NCI-H2107 treated with DMSO at 0.1 percent for 48 hours (cell line): ENCODE data around the gene HAUS3.

Source experiments
- DNase-seq: peaks from one replicate; lab custom pipeline; 2025; ENCODE audit not compliant: unreplicated experiment; lab: John Stamatoyannopoulos, UW

Gene HAUS3

DNA sequence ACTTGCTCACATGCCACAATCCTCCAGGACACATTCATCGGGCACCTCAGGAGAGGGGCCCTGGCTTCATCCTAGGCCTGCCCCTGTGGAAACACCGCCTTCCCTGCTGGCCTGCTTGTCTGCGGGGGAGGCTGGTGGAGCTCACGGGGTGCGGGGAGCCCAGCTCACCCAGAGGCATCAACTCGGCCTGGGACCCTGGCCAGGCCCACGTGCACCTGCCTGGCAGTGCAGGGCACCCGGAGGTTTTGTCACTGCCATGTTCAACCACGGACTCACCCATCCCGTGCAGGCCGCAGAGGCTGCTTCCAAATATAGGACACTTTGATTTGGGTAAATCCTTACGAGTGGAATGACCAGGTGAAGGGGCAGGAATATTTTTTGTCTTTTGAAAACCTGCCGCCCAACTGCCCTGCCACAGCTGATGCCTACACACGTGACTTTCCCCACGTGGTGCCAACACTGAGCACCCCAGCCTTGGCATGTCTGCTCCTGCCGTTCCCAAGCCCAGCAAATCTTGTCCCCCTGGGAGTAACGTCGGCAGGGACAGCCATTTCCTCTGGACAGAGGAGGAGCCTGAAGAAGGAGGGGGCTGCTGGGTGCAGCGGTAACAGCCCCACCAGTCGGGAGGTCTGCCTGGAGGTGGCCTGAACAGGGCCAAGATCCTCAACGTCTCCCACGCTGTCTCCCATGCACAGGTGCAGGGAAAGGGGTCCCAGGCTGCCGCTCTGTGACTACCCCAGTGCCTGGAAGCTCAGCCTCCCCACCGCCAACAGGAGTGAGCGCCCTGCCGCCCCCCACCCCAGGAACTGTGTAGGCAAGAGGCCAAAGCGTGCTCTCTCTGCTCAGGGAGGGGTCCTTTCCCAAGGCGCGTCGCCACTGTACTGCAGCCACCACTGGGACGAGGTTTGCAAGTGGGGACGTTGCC is 11.5 kb upstream of the HAUS3 start:
- no peak for DNase-seq

DNA sequence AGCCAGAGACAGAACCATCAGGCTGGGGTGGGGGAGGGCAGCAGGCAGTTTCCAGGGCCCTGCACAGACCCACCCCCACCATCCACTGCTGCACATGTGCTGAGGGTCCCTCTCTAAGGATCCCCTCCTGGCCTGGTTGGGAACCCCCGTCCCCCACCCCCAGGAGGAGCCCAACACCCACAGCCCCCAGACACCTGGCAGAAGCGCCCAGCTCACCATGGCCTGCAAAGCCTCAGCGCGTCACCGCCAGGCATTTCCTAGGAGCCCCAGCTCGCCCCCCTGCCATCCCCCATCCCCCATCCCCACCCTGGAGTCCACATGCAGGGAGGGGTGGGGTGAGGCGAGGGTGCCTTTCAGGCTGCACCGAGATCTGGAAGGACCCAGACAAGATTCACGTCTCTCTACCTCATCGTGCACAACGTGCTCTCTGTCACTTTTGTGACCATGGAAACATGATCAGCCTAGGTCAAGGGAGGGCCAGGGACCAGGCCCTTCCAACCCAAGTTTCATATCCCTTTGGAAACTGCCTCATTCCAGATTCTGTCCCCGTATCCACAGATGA is 10.7 kb upstream of the HAUS3 start:
- no peak for DNase-seq

DNA sequence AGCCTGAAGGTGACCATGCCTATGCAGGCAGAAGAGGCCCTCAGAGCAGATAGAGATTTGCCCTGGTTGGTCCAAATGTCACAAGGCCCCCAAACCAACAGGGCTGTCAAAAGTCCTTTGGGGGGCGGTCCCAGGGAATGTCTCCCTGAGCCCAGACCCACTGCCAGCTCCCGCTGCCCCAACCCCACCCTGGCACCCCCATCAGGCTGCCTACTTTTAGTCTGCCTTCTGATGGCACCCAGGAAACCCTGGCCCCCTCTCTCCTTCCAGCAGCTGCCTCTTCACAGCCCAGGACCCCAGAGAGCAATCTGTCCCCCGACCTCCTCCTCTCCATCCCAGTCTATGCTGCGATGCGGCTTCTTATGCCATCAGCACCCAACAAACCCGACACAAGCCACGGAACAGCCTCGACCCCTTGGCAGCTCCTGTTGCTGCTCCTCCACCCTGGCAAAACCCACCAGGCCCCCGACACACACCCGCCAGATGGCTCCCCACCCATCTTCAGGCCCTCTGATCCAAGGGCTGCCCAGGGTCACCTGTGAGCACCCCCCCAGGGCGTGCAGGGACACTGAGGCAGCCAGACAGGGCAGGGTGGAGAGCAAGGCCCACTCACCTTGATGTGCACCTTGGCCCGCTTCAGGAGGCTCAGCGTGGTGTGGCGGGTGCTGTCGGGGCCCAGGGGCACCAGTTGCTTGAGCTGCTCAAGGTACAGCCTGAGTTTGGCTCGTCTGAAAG is 10.0 kb upstream of the HAUS3 start:
- DNase-seq: no peak

DNA sequence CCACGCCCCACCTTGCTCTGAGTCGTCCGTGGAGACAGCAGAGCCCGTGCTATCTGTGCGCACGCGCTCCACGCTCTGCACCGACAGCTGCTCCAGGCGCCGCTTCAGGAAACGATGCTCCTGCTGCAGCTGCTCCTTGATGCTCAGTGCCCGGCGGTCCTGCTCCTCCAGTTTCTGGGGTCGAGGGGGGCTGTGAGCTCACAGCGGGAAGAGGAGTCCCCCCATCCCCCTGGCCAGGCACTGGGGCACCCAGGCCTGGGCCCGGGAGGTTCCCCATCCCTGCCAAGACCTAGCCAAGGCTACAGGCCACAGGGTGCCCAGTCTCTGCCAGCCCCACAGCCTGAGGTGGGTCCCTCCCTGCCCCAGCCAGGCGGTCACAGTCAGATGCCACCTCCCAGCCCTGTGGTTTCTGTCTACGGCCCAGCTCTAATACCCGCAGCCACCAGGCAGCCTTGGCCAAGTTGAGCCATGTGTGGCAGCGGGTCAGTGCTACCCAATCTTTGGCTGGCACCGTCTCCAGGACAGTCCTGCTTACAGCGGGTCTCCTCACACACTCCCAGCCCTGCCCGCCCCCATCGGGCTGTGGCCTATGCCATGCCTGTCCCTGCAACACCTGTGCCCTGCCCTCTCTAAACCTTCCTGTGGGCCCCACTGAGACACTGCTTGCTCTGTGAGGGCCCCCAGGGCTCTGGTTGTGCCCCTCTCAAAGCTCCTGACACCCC is 9.3 kb upstream of the HAUS3 start:
- DNase-seq: no peak

DNA sequence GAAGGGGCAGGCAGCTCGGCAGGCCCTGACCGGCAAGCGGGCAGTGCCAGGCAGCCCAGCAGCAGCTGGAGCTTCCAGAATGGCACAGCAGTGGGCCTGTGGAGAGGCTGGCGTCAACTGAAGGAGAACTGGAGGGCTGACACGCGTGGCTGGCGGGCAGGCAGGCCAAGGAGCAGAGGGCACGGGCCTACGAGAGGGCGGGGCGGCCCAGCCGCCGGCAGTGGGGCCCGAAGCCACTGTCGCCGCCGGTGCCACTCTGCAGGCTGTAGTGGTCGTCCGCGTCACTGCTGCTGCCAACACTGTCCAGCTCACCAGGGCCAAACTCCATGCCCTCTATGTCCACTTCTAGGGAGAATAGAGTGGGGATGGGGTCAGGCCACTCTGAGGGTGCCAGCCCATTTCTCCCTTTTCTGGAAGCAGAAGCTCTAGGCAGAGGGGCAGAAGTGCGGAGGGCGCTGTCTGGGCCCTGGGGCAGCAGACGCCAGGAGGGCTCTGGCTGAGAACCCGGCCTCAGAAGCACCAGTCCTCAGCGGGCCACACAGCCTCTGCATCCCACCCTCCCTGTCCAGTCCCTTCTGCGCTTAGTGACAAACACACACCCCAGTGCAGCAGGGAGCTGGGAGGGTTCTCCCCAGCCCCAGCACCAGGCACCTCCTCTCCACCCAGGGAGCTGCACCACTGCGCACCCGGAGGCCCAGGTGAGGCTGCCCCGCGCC is 8.6 kb upstream of the HAUS3 start:
- no peak for DNase-seq

DNA sequence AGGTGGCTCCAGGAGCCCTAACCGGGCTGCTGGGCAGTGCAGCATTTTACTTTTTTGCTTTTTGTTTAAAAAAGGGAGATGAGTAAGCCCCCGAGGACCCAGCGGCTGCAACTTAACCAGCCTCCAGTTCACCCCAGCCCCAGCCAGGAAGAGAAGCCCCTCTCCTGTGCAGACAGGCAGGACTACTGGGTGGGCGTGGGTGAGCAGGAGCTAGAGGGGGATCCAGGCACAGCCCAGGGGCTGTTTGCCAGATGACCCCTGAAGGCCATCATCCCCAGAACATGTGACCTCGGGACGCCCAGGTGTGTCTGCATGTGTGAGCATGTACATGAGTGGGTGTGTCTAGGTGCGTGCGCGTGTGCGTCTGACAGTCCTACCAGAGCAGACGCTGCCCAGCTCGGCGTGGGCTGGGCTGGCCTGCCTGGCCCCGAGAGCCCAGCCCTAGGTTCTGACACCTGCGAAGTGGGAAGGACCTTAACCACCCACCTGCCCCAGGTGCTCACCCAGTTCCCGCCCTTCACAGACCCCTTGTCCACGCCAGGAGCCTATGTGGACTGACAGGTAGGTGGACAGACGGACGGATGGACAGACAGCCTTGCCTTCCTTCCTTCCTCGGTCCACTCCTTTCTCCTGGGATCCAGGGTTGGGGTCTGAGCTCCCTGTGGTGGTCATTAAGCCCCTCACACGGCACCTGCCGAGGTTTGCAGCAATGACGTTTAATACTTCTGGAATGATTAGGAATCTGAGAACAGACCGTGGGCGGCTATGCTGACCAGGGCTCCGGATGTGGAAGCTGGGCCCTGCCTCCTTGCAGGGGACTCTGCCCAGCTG is 7.8 kb upstream of the HAUS3 start:
- no peak for DNase-seq

DNA sequence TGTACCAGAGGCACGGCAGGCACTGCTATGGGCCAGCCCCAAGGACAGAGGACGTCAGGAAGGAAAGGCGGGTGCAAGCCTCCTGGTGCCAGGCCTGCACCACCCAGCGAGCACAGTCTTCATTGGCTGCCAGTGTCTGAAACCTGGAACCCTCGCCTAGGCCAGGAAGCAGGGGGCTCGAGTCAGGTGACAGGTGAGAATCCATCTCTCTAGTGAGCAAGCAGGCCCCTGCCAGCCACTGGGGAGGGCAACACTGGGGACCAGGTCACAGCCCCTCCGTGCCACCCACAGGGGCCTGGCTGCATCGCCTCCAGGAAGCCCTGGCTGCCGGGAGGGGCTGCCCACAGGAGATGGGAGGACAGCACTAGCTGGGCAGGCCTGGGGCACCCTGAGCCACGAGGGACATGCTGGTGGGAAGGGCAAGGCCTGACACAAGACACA is 6.9 kb upstream of the HAUS3 start:
- DNase-seq: no peak

DNA sequence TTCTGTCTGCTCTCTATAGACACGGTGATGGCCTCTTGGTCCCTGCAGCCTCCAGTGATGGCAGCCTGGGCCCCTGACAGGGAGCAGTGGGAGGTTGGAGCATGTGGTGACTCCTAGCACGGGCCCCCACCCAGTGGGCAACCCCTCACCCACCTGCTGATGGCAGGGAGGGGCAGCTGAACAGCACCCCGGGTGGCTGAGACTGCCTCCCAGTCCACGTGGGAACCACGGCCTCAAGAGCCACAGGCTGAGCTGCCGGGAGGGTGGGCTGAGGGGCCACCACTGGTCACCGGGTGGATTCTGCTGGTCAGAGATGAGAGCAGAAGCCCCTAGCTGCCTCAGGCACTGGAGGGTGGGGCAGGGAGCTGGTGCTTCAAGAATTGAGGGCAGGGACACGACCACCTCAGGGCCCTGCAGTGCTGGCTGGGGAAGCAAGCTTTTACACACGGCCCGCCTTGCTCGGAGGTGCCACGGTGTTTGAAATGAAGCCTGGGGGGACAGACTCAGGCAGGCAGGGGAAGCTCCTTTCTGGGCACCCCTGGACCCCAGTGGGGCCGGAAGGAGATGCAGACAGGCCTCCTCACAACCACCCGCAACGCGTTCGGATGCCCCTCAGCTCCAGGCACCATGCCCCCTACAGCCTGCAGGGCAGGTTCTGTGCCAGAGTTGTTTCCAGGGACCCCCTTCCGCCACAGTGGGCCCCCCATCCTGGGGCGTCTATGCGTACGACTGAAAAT is 6.3 kb upstream of the HAUS3 start:
- no peak for DNase-seq

DNA sequence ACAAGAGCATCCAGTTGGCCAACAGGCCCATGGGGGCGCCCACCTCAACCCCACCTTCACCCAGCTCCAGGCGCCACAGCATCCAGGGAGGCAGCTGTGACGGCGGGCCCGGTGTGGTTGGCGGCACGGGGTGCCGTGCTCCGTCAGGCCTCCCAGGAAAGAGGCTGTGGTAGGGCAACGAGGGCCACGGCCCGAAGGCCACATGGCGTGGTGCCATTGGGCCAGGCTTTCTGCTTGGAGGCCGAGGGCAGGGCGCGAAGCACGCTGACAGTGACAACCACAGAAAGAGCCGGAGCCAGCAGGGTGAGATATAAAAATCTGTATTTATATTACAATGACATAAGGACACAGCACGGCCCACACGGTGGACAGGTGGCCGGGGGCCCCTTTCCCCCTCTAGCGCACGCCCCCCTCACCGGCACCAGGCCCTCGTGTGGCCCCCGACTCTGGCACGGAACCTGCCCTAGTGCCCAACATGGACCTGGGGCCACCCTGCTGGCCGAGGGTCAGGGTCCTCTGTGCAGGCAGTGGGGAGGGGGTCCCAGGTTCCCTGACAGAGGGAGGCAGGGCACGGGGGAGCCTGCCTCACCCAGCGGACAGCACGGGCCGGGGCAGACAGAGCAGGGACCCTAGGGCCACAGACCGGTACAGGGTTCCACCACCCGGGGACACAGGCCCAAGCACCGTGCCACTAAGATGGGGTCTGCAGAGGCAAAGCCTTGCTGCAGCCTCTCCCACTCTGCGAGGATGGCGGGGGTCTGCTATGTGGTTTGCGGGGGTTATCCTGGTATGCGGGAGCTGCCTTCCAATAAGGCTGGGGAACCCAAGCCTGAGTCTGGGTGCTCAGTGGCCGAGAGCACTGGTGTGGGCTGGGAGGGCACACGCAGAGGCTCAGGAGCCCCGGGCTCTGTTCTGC is 5.5 kb upstream of the HAUS3 start:
- DNase-seq: no peak

DNA sequence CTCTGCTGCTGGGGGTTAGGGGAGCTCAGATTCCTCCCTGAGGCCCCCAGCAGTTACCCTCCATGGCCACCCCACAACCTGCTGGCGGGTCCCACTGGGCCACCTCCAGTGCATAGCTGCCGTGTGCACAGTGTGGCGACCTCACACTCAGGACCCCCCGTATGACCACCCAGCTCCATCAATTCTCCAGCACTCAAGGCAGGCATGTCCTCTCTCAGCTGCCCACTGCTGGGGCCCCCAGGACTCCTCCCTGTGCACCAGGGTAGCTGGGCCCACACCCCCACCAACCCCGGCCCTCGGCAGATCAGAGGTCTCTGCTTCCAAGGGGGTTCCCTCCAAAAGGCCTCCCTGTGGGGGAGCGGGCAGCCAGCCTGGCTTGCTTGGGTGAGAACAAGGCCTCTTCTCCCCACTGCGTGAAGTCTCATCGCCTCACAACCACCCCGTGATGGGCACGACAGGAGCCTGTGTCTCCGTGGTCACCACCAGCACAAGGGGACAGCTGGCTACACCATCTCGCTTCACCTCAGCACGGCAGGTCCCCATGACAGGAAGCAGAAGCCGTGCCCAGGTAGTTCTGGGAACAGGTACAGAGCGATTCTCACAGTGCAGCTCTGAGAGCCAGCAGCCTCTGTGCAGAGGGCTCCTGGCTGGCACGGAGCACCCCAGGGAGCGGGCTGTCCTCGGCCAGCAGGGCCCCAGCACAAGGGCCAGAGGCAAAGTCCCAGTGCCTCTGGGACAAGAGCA is 4.6 kb upstream of the HAUS3 start:
- no peak for DNase-seq

DNA sequence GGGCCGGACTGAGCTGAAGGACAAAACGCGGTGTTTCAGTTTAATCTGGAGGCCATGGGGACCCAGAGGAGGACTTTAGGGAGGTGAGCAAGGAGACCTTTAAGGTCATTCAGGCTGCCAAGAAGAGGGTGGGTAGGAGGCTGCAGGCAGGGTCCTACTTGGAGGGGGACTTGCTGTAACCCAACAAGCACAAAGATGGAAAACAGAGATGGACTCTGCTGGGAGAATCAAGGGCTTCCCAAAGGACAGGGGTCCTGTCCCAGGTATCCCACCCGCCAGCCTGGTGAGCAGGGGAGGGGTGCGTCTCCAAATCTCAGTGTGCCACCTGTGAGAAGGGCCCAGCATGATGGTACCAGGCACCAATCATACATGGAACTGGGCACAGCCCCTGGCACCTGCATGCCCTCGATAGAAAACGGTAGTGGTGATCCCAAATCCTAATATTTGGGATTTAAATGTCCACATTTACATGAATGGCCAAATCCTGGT is 3.9 kb upstream of the HAUS3 start:
- no peak for DNase-seq

DNA sequence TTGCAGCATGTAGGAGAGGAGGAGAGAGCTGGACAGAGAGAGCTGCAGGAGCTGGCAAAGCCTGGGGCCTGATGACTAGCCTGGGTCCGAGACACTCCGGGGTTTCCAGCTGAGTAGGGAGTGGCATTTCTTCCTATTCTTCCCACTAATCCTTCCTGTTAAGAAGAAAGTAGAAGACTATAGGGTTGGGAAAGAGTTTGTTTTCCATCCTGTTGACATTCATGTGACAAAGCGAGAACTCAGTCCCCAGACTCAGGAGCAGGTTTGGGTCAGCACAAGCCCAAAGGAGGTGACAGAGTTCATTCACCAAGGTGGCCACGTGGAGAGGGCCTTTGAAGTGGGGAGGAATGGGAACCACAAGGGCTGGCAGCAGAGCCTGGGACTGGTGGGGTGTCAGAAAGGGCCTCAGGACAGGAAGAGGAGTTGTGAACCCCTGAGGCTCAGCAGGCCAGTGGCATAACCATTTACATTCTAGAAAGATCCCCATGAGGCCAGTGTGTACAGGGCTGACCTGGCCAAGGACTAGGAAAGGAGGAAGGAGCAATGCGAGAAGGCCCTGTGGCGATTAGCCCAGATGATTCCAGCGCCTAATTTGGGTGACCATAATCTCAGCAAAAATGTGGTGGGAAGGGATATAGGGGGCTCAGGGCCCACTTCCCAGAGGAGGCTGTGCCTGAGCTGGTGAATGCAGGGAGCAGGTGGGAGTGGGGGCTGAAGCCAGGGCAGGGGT is 3.3 kb upstream of the HAUS3 start:
- no peak for DNase-seq

DNA sequence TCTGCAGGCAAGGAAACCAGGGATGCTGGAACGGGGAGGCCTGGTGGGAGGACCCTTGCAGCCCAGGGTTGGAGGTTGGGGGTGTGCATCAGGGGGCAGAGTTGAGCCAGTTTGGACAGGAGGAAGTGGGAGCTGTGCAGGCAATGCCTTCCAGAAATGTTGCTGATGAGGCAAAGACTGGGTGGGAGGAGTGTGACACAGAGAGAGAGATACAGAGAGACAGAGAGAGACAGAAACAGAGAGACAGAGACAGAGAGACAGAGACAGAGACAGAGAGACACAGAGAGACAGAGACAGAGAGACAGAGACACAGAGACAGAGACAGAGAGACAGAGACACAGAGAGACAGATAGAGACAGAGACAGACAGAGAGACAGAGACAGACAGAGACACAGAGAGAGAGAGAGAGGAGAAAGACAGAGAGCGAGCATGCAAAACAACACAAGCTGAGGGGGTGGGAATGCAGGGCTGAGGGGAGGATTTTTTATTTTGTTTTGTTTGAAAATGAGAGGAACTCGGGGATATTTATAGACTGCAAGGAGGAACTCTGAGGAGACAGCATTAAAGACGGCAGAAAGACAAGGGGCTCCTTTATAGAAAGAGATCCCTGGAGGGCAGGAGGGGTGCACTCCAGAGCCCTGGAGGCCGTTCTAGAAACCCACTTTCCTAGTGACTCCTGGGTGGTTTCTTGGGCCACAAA is 1.9 kb upstream of the HAUS3 start:
- DNase-seq: no peak

DNA sequence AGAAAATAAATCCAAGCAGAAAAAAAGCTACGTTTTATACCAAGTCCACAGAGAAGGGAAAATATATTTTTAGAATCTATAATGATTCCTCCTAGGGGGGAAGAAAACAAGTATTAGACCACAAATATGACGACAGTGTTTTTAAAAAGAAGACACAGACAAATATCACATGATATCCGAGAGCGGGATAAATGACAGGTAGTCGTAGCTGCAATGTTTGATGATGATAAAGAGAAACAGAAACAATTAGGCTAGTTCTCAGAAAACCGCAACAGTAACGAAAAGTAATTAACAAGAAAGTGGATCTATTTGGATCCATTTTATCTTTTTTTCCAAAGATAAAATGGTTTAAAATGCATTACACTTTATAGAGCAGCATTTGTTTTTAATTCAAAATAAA is 918 bp downstream of the HAUS3 start:
- no peak for DNase-seq

DNA sequence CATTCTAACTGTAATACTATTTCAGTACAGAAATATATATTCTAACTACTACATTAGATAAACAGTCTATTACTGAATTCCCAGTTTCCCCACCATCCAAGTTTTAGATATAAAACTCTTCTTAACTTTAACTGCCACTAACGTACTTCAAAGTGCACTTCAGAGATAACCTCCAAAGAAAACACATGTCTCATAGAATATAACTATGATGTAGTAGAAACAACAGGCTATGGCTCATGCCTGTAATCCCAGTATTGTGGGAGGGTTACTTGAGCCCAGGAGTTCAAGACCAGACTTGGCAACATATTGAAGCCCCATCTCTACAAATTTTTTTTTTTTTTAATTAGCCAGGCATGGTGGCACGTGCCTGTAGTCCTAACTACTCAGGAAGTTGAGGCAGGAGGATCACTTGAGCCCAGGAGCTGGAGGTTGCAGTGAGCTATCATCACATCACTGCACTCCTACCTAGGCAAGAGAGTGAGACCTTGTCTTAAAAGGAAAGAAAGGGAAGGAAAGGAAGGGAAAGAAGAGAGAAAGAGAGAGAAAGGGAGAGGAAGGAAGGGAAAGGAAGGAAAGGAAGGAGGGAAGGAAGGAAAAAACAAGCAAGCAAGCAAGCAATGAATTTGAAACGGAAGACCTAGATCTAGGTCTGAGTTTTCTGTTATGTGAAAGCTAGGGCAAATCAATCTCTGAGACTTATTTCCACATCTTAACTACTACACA is 4.8 kb downstream of the HAUS3 start:
- no peak for DNase-seq
